Lung (tissue), 12 donors: ENCODE data around the gene KRT16. TPM values are rescaled to one million over a fixed set of nuclear protein-coding genes. Genes with fewer than 3 reads are reported as not detected.
"Not testable (repeated sequence)": the region's sequence is repeated elsewhere in the genome, so short reads cannot be mapped to it uniquely, and the experiment has no call there.

Experiments
- ATAC-seq: fragments of 200-7000 bp; cut with Tn5 transposase; one replicate; pipeline ENCODE4 v1.9.1; 2020; ENCODE audit warnings: moderate number of reproducible peaks; ENCODE audit not compliant: insufficient read depth, low FRiP score
- DNase-seq, 3 donors: peaks; one replicate each; pipeline ENCODE4 v3.0.0-alpha.2; 2013 to 2017
- H3K27ac ChIP-seq, 2 donors: one replicate each; pipeline ENCODE4 v1.5.1; 2013; ENCODE audit warnings: mild to moderate bottlenecking in 2 of 2, moderate library complexity in 2 of 2, control low read depth in 1 of 2, inconsistent platforms in 1 of 2, low read depth in 1 of 2, low read length in 1 of 2
- H3K27me3 ChIP-seq, 3 donors: one replicate each; pipeline ENCODE4 v1.5.1; 2013; ENCODE audit warnings: low read length in 2 of 3; ENCODE audit not compliant: control insufficient read depth in 3 of 3, insufficient read depth in 3 of 3
- H3K36me3 ChIP-seq, 4 donors: one replicate each; pipeline ENCODE4 v1.5.1; 2013; ENCODE audit warnings: low read length in 4 of 4, mild to moderate bottlenecking in 1 of 4, moderate library complexity in 1 of 4; ENCODE audit not compliant: control insufficient read depth in 4 of 4, insufficient read depth in 4 of 4
- H3K4me1 ChIP-seq, 5 donors: one replicate each; pipeline ENCODE4 v1.5.1; 2013; ENCODE audit warnings: low read length in 5 of 5, mild to moderate bottlenecking in 2 of 5, moderate library complexity in 1 of 5; ENCODE audit not compliant: control insufficient read depth in 5 of 5, insufficient read depth in 5 of 5
- H3K4me3 ChIP-seq: one replicate; pipeline ENCODE4 v1.5.1; 2013; ENCODE audit warnings: mild to moderate bottlenecking, control low read depth, moderate library complexity
- H3K9ac ChIP-seq, 2 donors: one replicate each; pipeline ENCODE4 v1.5.1; 2013; ENCODE audit warnings: low read length in 2 of 2, control low read depth in 1 of 2; ENCODE audit not compliant: insufficient read depth in 1 of 2
- H3K9me3 ChIP-seq, 4 donors: one replicate each; pipeline ENCODE4 v1.5.1; 2013; ENCODE audit warnings: low read length in 3 of 4, mild to moderate bottlenecking in 1 of 4, moderate library complexity in 1 of 4; ENCODE audit not compliant: control insufficient read depth in 4 of 4, insufficient read depth in 3 of 4
- CTCF ChIP-seq: IDR thresholded peaks from 2 replicates; pipeline ENCODE4 v1.5.1; 2012; ENCODE audit warnings: mild to moderate bottlenecking; ENCODE audit errors: control extremely low read depth, extremely low read depth
- WGBS, 2 donors: extraction: QIAGEN DNeasy Blood & Tissue Kit; methylation state at CpG; one replicate each; pipeline ENCODE4 v1.1.7; 2013; 5-methylcytosine and 5-hydroxymethylcytosine counted together
- polyA plus RNA-seq, 2 donors: library from polyadenylated mRNA; stranded (reverse); fragments of 200-250 nt; gene quantifications; one replicate each; pipeline ENCODE4 v1.2.1, GENCODE V29; 2013
- total RNA-seq, 2 donors: library from RNA; depleted of rRNA in 1 of 2; stranded (reverse); fragments of >200 nt in 1 of 2; gene quantifications; one replicate each; pipeline ENCODE4 v1.2.1, GENCODE V29; 2014 to 2021
- donor health status: control.
- donor health status: control.
- donor health status: Bipolar disorder and iron deficiency.
- donor health status: healthy.
- donor health status: DM: yes; HTN: yes; CAD: no.

KRT16 gene
- total and polyA plus RNA-seq, 4 donors = 0.10 to 0.28 (median 0.18) TPM; not detected in 1

- WGBS, 2 donors = 79 to 80% methylated on average over 5 of the region's 5 CpGs
- no peak for TF ChIP-seq CTCF
Observed at GRCh38 chr17:41578971-41579370, 33.6 kb downstream of the KRT16 start.

GRCh38 chr17:41578538-41578937 lies 34.0 kb downstream of the KRT16 start:
- DNase-seq (no peak), ATAC-seq (no peak)
- no peak for TF ChIP-seq CTCF
- Histone ChIP-seq H3K4me1 (no peaks in the 10 kb centered on the region), H3K36me3 (no peaks in the 10 kb centered on the region), H3K27me3 (no peaks in the 10 kb centered on the region), H3K9ac (no peak overlapping the region), H3K9me3 (peaks cover 0 to 5% (median 0%) of the 10 kb centered on the region in 4 donors), H3K4me3 (no peak overlapping the region), H3K27ac (no peak overlapping the region)
- 88 to 100% methylated on average over 1 of the region's 1 CpG for WGBS, 2 donors

More at GRCh38 chr17:41578971-41579370, 33.6 kb downstream of the KRT16 start:
- DNase-seq = no peak
- Histone ChIP-seq H3K4me3 (no peak overlapping the region), H3K36me3 (no peaks in the 10 kb centered on the region), H3K9ac (no peak overlapping the region), H3K9me3 (peaks cover 0 to 5% (median 0%) of the 10 kb centered on the region in 4 donors), H3K27me3 (no peaks in the 10 kb centered on the region), H3K27ac (no peak overlapping the region), H3K4me1 (no peaks in the 10 kb centered on the region)
- ATAC-seq = no peak

GRCh38 chr17:41576740-41577139 lies 35.8 kb downstream of the KRT16 start:
- H3K27me3 ChIP-seq, DNase-seq, H3K4me3 ChIP-seq, H3K9me3 ChIP-seq, ATAC-seq, H3K9ac ChIP-seq, H3K4me1 ChIP-seq, H3K27ac ChIP-seq, H3K36me3 ChIP-seq: not testable (repeated sequence)
- WGBS, 2 donors = 91 to 94% methylated on average over 4 of the region's 4 CpGs

GRCh38 chr17:41575336-41575735 lies 37.2 kb downstream of the KRT16 start:
- Histone ChIP-seq H3K36me3 (no peaks in the 10 kb centered on the region), H3K9ac (no peak overlapping the region), H3K4me3 (no peak overlapping the region), H3K27ac (no peak overlapping the region), H3K9me3 (peaks cover 0 to 5% (median 0%) of the 10 kb centered on the region in 4 donors), H3K4me1 (no peaks in the 10 kb centered on the region), H3K27me3 (peaks cover 0 to 7% (median 0%) of the 10 kb centered on the region in 3 donors)
- no peak for DNase-seq
- ATAC-seq = no peak
- WGBS, 2 donors = 66 to 75% methylated on average over 3 of the region's 3 CpGs
- TF ChIP-seq CTCF = no peak
